PFSK-1 (cell line): ENCODE results near the gene AGR3.

Experiments used
- FOXP2 ChIP-seq: optimal IDR thresholded peaks from 2 replicates; pipeline ENCODE3; 2011; ENCODE audit warnings: borderline replicate concordance, control low read depth, inconsistent platforms; ENCODE audit not compliant: insufficient read depth; ENCODE audit errors: extremely low read length, extremely low read depth
- POLR2AphosphoS5 ChIP-seq: IDR thresholded peaks from 2 replicates; pipeline ENCODE4 v1.6.1; 2012; ENCODE audit warnings: low read depth, mild to moderate bottlenecking, control low read depth, low read length, moderate library complexity
- SIN3A ChIP-seq: IDR thresholded peaks from 2 replicates; pipeline ENCODE4 v1.6.1; 2012; ENCODE audit warnings: mild to moderate bottlenecking, low read length, moderate library complexity, borderline replicate concordance; ENCODE audit not compliant: insufficient read depth
- TAF1 ChIP-seq: IDR thresholded peaks from 2 replicates; pipeline ENCODE4 v1.6.1; 2012; ENCODE audit warnings: low read length, control low read depth, borderline replicate concordance; ENCODE audit not compliant: insufficient read depth
- TF ChIP-seq, protein P1 (sequence below), 2 experiments: IDR thresholded peaks; 2 replicates each; pipeline versions ENCODE4 v1.6.1 to v1.8.0; 2011 to 2012; ENCODE audit warnings: low read depth in 2 of 2, low read length in 2 of 2, control low read depth in 1 of 2, inconsistent platforms in 1 of 2, mild to moderate bottlenecking in 1 of 2, moderate library complexity in 1 of 2; ENCODE audit not compliant: insufficient read depth in 1 of 2

Gene AGR3

GRCh38 chr7:16847381-16847860 is 34.4 kb downstream of the AGR3 start:
- TF ChIP-seq TAF1 (no peak), POLR2AphosphoS5 (no peak), SIN3A (no peak), FOXP2 (no peak)
- TF ChIP-seq, protein P1, sequence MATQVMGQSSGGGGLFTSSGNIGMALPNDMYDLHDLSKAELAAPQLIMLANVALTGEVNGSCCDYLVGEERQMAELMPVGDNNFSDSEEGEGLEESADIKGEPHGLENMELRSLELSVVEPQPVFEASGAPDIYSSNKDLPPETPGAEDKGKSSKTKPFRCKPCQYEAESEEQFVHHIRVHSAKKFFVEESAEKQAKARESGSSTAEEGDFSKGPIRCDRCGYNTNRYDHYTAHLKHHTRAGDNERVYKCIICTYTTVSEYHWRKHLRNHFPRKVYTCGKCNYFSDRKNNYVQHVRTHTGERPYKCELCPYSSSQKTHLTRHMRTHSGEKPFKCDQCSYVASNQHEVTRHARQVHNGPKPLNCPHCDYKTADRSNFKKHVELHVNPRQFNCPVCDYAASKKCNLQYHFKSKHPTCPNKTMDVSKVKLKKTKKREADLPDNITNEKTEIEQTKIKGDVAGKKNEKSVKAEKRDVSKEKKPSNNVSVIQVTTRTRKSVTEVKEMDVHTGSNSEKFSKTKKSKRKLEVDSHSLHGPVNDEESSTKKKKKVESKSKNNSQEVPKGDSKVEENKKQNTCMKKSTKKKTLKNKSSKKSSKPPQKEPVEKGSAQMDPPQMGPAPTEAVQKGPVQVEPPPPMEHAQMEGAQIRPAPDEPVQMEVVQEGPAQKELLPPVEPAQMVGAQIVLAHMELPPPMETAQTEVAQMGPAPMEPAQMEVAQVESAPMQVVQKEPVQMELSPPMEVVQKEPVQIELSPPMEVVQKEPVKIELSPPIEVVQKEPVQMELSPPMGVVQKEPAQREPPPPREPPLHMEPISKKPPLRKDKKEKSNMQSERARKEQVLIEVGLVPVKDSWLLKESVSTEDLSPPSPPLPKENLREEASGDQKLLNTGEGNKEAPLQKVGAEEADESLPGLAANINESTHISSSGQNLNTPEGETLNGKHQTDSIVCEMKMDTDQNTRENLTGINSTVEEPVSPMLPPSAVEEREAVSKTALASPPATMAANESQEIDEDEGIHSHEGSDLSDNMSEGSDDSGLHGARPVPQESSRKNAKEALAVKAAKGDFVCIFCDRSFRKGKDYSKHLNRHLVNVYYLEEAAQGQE (IDR thresholded peaks at IDR 0.05; ENCODE audit: insufficient read depth in 1 of 2, low read depth in 2 of 2, low read length in 2 of 2) = no peak

DNA sequence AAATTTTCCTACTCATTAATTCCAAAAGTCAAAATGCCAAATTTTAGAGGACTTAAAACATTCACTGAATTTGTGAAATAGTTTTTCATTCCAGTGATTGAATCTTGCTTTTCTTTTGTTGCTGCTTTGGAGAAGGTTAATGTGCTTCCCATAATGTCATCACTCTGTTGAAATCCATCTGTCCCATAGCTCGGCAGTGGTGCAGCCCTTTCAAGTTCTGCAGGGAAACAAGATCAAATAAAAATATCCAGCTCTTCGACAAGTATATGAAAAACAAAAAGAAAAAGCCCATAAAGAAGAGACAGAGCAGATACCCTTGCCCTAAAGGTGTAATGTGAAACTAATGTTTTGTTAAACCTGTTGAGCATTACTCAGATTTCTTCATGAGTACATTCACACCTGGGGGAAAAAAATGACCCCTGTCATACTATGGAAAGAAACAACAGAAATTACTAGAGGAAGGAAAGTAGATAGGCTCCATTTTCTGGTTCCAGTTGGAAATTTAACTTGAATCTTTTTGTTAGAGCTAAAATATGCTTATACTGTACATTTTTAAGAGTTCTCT is 35.1 kb downstream of the AGR3 start:
- TF ChIP-seq FOXP2 (no peak), POLR2AphosphoS5 (no peak), SIN3A (no peak), TAF1 (no peak)
- TF ChIP-seq, protein P1 (IDR thresholded peaks at IDR 0.05; ENCODE audit: insufficient read depth in 1 of 2, low read depth in 2 of 2, low read length in 2 of 2) = no peak

- TF ChIP-seq SIN3A = no peak
- TF ChIP-seq FOXP2 = no peak
- no peak for TF ChIP-seq TAF1
- TF ChIP-seq, protein P1 (IDR thresholded peaks at IDR 0.05; ENCODE audit: insufficient read depth in 1 of 2, low read depth in 2 of 2, low read length in 2 of 2) = no peak
Measured at GRCh38 chr7:16845746-16846145, 36.0 kb downstream of the AGR3 start.

DNA sequence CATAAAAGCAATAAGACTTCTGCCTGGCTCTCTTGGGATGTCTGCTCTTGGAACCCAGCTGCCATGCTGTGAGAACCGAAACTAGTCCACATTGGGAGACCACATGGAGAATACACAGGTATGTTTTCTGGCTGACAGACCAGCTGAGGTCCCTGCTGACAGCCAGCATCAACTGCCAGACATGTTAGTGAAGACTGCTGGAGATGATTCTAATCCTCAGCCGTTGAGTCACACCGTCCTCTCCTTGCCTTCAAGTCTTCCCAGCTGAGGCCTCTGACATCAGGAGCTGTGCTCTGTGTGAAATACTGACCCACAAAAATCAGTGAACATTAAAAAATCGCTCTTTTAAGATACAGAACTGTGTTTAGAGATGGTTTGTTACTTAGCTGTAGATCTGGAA is 40.1 kb downstream of the AGR3 start:
- TF ChIP-seq, protein P1 (IDR thresholded peaks at IDR 0.05; ENCODE audit: insufficient read depth in 1 of 2, low read depth in 2 of 2, low read length in 2 of 2) = no peak
- TF ChIP-seq FOXP2 (no peak), SIN3A (no peak), TAF1 (no peak), POLR2AphosphoS5 (no peak)

- no peak for TF ChIP-seq TAF1
- no peak for TF ChIP-seq POLR2AphosphoS5
- no peak for TF ChIP-seq SIN3A
- TF ChIP-seq, protein P1 (IDR thresholded peaks at IDR 0.05; ENCODE audit: insufficient read depth in 1 of 2, low read depth in 2 of 2, low read length in 2 of 2) = no peak
- TF ChIP-seq FOXP2 = no peak
Measured at GRCh38 chr7:16840094-16840493, 41.7 kb downstream of the AGR3 start.
